PC-3 (cell line): ENCODE data around the gene RAI14.
A peak's percentile ranks its signal among the peaks of the same experiment; 100 is the strongest.

ENCODE experiments used
- CTCF ChIP-seq: fragments of 300-600 bp; sonication (generic); conservative IDR thresholded peaks from 2 replicates; pipeline ENCODE4 v1.5.1; 2017; ENCODE audit warnings: antibody characterized with exemption, low read depth, mild to moderate bottlenecking, low read length
- EZH2phosphoT487 ChIP-seq: fragments of 300-600 bp; sonication (generic); IDR thresholded peaks from 2 replicates; pipeline ENCODE4 v1.6.1; 2018; ENCODE audit warnings: mild to moderate bottlenecking, antibody characterized with exemption, low read length, borderline replicate concordance

- TF ChIP-seq CTCF (0 out of 2 replicates have a peak, but pooled peaks have one; percentile 11), EZH2phosphoT487 (no peak)
These were observed 30.7 kb downstream of the RAI14 start for GRCh38 chr5:34686762-34687268.
